C4-2B (cell line): ENCODE measurements around the gene KREMEN2.

ENCODE experiments used
- CTCF ChIP-seq: fragments of 450-650 bp; conservative IDR thresholded peaks from 2 replicates; pipeline ENCODE4 v1.5.1; 2017; ENCODE audit warnings: mild to moderate bottlenecking
- ZFX ChIP-seq: fragments of 450-650 bp; IDR thresholded peaks from 2 replicates; pipeline ENCODE4 v1.6.1; 2017

GRCh38 chr16:2973093-2973492 is 9.0 kb downstream of the KREMEN2 start:
- TF ChIP-seq CTCF = no peak
- no peak for TF ChIP-seq ZFX
